Germinal center (tissue), 1 donor: ENCODE measurements around the gene NUDT2.

Experiments
- DNase-seq: peaks from one replicate; pipeline ENCODE4 v3.0.0; 2012; ENCODE audit warnings: mixed read lengths, low spot score

NUDT2 gene

DNA sequence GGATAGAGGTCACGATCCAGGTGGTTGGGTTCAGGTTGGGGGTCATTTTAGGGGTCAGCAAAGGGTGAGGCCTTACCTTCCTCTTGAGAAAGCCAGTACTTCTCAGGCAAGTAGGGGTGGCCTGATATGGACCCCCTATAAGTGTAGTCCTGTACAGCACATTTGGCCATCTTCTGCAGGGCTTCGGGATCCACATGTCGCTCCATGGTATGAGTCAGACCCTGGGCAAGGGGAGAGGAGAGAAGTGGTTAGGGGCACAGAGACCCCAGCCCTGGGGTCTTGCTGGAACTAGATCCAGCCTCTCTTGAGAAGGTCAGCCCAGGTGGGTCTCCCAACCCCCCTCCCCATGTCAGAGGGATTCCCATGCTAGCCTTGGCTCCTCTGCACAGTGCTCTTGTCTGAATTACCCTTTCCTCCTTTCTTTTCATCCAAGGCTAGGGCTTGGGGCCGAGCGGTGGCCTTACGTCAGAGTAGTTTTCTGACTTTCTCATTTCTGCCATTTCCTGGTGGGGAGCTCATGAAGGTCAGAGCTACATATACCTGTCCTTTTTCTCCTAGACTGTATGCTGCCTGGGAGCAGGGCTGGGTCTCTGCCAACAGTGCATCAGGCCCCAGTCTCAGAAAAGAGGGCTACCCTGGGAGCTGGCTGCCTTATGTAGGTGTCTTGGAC lies 56.3 kb downstream of the NUDT2 start:
- DNase-seq: no peak

DNA sequence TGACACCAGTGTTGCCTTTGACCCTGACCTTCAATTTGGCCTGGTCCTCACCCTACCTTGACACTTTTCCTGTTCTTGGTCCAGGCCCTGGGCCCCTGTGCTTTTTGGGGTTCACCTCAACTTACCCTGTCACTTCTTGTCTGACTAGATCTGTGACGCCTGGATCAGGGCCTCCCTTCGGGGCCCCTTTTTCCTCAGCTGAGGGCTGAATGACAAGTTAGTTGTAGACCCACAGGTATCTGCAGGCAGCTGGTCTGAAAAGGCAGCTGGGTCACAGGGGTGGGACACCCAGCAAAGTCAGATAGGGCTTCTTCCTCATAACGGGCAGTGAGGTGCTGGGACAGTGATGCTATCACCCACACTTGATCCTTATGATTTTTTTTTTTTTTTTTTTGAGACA lies 57.3 kb downstream of the NUDT2 start:
- no peak for DNase-seq

DNA sequence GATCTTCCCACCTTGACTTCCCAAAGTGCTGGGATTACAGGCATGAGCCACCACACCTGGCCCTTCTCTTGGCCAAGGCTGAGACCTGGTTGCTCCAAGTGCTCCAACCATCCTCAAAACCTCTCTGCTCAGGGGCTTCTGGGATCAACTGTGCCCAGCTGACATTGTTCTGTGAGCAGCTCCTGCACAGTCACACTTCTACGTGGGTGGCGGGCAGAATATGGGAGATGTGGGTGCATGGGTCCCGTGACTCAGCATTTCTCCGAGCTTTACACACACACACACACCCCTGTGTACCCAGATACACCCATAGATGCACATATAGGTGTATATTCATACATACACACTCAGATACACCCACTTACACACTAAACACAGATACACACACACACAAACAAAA lies 57.9 kb downstream of the NUDT2 start:
- no peak for DNase-seq

DNA sequence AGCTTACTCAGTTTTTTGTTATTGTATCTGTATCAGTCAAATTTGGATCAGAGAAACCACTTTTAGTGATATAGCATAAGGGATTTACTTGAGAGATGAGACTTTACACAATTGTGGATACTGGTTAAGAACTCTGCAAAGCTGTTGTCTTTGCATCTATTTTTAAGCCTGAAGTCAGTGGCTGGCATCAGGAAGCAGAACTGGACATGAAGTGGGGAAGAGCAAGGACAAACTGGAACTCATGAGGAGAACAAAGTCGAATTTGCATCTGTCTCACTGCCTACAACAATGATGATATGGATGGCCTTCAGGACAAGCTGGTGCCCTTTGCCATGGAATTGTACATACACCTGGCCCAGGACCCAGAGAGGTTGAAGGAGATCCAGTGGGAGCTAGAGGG lies 63.1 kb downstream of the NUDT2 start:
- no peak for DNase-seq
